K562 (cell line): ENCODE results near the gene SCN2B. TPM values are rescaled to one million over a fixed set of nuclear protein-coding genes. Genes with fewer than 3 reads are reported as not detected.

Experiments used
- ATAC-seq: fragments of 200-7000 bp; cut with Tn5 transposase; 3 replicates; pipeline ENCODE4 v1.9.1; 2020; ENCODE audit warnings: moderate library complexity
- BruUV-seq: library from RNA; stranded (reverse); fragments of 400-500 nt; replicated peaks from 2 replicates; lab custom pipeline; 2021; lab: Mats Ljungman, UMichigan
- CTCF ChIA-PET: fragments of 300-600 bp; formaldehyde crosslinking; extraction: SDS; loops from one replicate; lab custom pipeline; 2021; ENCODE audit warnings: low intra/inter-chr PET ratio; lab: Yijun Ruan, JAX
- POLR2A ChIA-PET: fragments of 300-600, 350-650 bp; sonication (Branson Sonifier 250); formaldehyde crosslinking; extraction: SDS; loops from one replicate; lab custom pipeline; 2021; ENCODE audit warnings: antibody characterized with exemption, inconsistent platforms; lab: Yijun Ruan, JAX
- DNase-seq, 4 experiments: peaks; one replicate each; pipeline versions ENCODE4 v3.0.0 to v3.0.0-alpha.2; 2011 to 2018; ENCODE audit warnings: low spot score in 3 of 4, mixed read lengths in 3 of 4; ENCODE audit errors: extremely low read depth in 1 of 4
- FAIRE-seq: peaks from 2 replicates; lab custom pipeline; 2011; peaks lifted over from hg19 to GRCh38; lab: Jason Lieb, UNC
- H2AFZ ChIP-seq: 2 replicates; pipeline ENCODE4 v1.6.0; 2011; ENCODE audit warnings: low read depth, low read length, control low read depth, inconsistent platforms
- H3K27ac ChIP-seq: fragments of 200-600 bp; 3 replicates; pipeline ENCODE4 v1.8.0; 2011; ENCODE audit warnings: low read depth, mild to moderate bottlenecking, control low read depth, inconsistent platforms, low read length, moderate library complexity, mixed read lengths; ENCODE audit errors: extremely low read depth
- H3K27me3 ChIP-seq, 2 experiments: fragments of 300-600 bp in 1 of 2; 2 replicates in 1 of 2; 3 replicates in 1 of 2; pipeline versions ENCODE4 v1.6.0 to v1.8.0; 2011; ENCODE audit warnings: inconsistent platforms in 2 of 2, low read length in 2 of 2, mild to moderate bottlenecking in 1 of 2, mixed read lengths in 1 of 2, moderate library complexity in 1 of 2; ENCODE audit not compliant: control insufficient read depth in 2 of 2, insufficient read depth in 2 of 2
- H3K36me3 ChIP-seq: fragments of 300-600 bp; 3 replicates; pipeline ENCODE4 v1.8.0; 2011; ENCODE audit warnings: mild to moderate bottlenecking, low read length, inconsistent platforms; ENCODE audit not compliant: control insufficient read depth, insufficient read depth
- H3K4me1 ChIP-seq, 2 experiments: fragments of 200-600 bp in 1 of 2; replicated peaks in 1 of 2; 2 replicates in 1 of 2; 3 replicates in 1 of 2; pipeline versions ENCODE4 v1.5.1 to v1.8.0; 2011; ENCODE audit warnings: inconsistent platforms in 2 of 2, low read length in 2 of 2, mild to moderate bottlenecking in 1 of 2, mixed read lengths in 1 of 2, moderate library complexity in 1 of 2; ENCODE audit not compliant: control insufficient read depth in 2 of 2, insufficient read depth in 2 of 2
- H3K4me2 ChIP-seq: 2 replicates; pipeline ENCODE4 v1.6.1; 2011; ENCODE audit warnings: low read length, control low read depth, inconsistent platforms, mixed read lengths; ENCODE audit not compliant: insufficient read depth
- H3K4me3 ChIP-seq: fragments of 200-600 bp; sonication (generic), shearing (Covaris generic); 2 replicates; pipeline ENCODE4 v1.5.1; 2016; ENCODE audit warnings: control low read depth, inconsistent platforms
- H3K79me2 ChIP-seq: fragments of 200-600 bp; 3 replicates; pipeline ENCODE4 v1.8.0; 2011; ENCODE audit warnings: low read length, inconsistent platforms; ENCODE audit not compliant: control insufficient read depth, insufficient read depth
- H3K9ac ChIP-seq, 2 experiments: 2 replicates each; pipeline versions ENCODE4 v1.6.0 to v1.6.1; 2011; ENCODE audit warnings: low read depth in 2 of 2, low read length in 2 of 2, control low read depth in 1 of 2, inconsistent platforms in 1 of 2, mild to moderate bottlenecking in 1 of 2, mixed read lengths in 1 of 2; ENCODE audit not compliant: insufficient read depth in 1 of 2
- H3K9me1 ChIP-seq: one replicate; pipeline ENCODE4 v1.6.0; 2011; ENCODE audit warnings: inconsistent platforms, mild to moderate bottlenecking, low read length, moderate library complexity; ENCODE audit not compliant: control insufficient read depth, insufficient read depth
- H3K9me3 ChIP-seq: replicated peaks from 2 replicates; pipeline ENCODE4 v1.5.1; 2011; ENCODE audit warnings: low read depth, low read length, inconsistent platforms; ENCODE audit not compliant: control insufficient read depth, insufficient read depth
- H4K20me1 ChIP-seq: replicated peaks from 2 replicates; pipeline ENCODE4 v1.6.1; 2011; ENCODE audit warnings: low read length, inconsistent platforms, mixed read lengths; ENCODE audit not compliant: control insufficient read depth, insufficient read depth
- CC2D1A ChIP-seq: fragments of 450-650 bp; IDR thresholded peaks from 2 replicates; pipeline ENCODE4 v1.6.1; 2017; ENCODE audit warnings: mild to moderate bottlenecking
- CEBPB ChIP-seq: fragments of 450-650 bp; IDR thresholded peaks from 2 replicates; pipeline ENCODE4 v1.6.1; 2016; ENCODE audit warnings: missing genetic modification characterization, missing compliant biosample characterization
- HIVEP1 ChIP-seq: fragments of 250-450 bp; sonication (Bioruptor Pico); IDR thresholded peaks from 2 replicates; pipeline ENCODE4 v1.4.0; 2020; ENCODE audit warnings: mild to moderate bottlenecking
- NFE2 ChIP-seq: IDR thresholded peaks from 2 replicates; pipeline ENCODE4 v1.6.1; 2014; ENCODE audit warnings: antibody characterized with exemption, low read depth
- NFIC ChIP-seq: fragments of 450-650 bp; IDR thresholded peaks from 2 replicates; pipeline ENCODE4 v1.6.1; 2017; ENCODE audit warnings: mild to moderate bottlenecking, inconsistent platforms
- RAD21 ChIP-seq, 2 experiments: fragments of 250-450 bp in 1 of 2; fragments of 450-650 bp in 1 of 2; sonication (Bioruptor Pico) in 1 of 2; formaldehyde crosslinking in 1 of 2; IDR thresholded peaks in 1 of 2; conservative IDR thresholded peaks in 1 of 2; 2 replicates each; pipeline versions ENCODE4 v1.4.0 to v1.8.0; 2020 to 2022; ENCODE audit warnings: mild to moderate bottlenecking in 2 of 2, moderate library complexity in 1 of 2
- VEZF1 ChIP-seq: fragments of 200-800 bp; sonication (Bioruptor generic); IDR thresholded peaks from 2 replicates; pipeline ENCODE4 v1.6.1; 2017; ENCODE audit warnings: missing genetic modification characterization, missing compliant biosample characterization
- ZBTB26 ChIP-seq: fragments of 450-650 bp; formaldehyde crosslinking; IDR thresholded peaks from 2 replicates; pipeline ENCODE4 v1.4.0; 2022; ENCODE audit warnings: missing genetic modification characterization
- WGBS: fragments of 100-300 bp; shearing (Covaris generic); methylation state at CpG from one replicate; pipeline ENCODE4 v1.1.6; 2016; ENCODE audit warnings: low coverage, mixed read lengths; ENCODE audit not compliant: insufficient coverage; ENCODE audit errors: missing lambda C conversion rate; 5-methylcytosine and 5-hydroxymethylcytosine counted together
- in situ Hi-C: fragments of 300-500 bp; cut with MboI; formaldehyde crosslinking; loops from 4 replicates; pipeline ENCODE4 v1.15.0; 2018; ENCODE audit warnings: inconsistent platforms, mixed read lengths
- intact Hi-C: fragments of 100-400 bp; cut with micrococcal nuclease; formaldehyde crosslinking; loops from 2 replicates; pipeline ENCODE4 v1.14.2; 2022
- polyA plus RNA-seq, 8 experiments: library from polyadenylated mRNA; depleted of rRNA in 4 of 8; stranded (reverse) in 5 of 8; unstranded in 3 of 8; fragments of >200 nt; fragmentation: Nextera tagmentation in 2 of 8; fragmentation: Illumina TruSeq in 1 of 8; extraction: Ambion mirVana in 2 of 8; extraction: Trizol in 1 of 8; gene quantifications; 2 replicates each; pipeline versions ENCODE4 v1.2.1 to v1.2.3, GENCODE V29; 2011 to 2014; ENCODE audit warnings: inconsistent platforms in 1 of 8, missing spikeins in 1 of 8
- total RNA-seq, 7 experiments: library from RNA; depleted of rRNA in 6 of 7; stranded (reverse); fragments of >200 nt in 6 of 7; fragmentation: Illumina TruSeq in 2 of 7; extraction: Trizol in 2 of 7; gene quantifications; 2 replicates each; pipeline versions ENCODE4 v1.2.1 to v1.2.3, GENCODE V29; 2011 to 2021; ENCODE audit warnings: low replicate concordance in 1 of 7
- TF ChIP-seq, protein P1 (sequence below): sonication (generic); formaldehyde crosslinking; IDR thresholded peaks from 2 replicates; pipeline ENCODE4 v1.8.1; 2022; ENCODE audit warnings: missing genetic modification reagents
- TF ChIP-seq, protein P2 (sequence below), 3 experiments: IDR thresholded peaks in 2 of 3; conservative IDR thresholded peaks in 1 of 3; 2 replicates each; pipeline ENCODE4 v1.5.1; 2011 to 2012; ENCODE audit warnings: low read length in 3 of 3, mild to moderate bottlenecking in 3 of 3, control low read depth in 2 of 3, improper control_type of control experiment in 1 of 3, inconsistent platforms in 1 of 3, low read depth in 1 of 3, mixed read lengths in 1 of 3, moderate library complexity in 1 of 3; ENCODE audit not compliant: insufficient read depth in 2 of 3
- TF ChIP-seq, protein P3 (sequence below): sonication (generic); formaldehyde crosslinking; IDR thresholded peaks from 2 replicates; pipeline ENCODE4 v1.8.0; 2023; ENCODE audit warnings: mild to moderate bottlenecking, missing genetic modification reagents

SCN2B gene
- total and polyA plus RNA-seq, 9 of the 15 experiments (the other 6 are each of a cell fraction or from before 2014, with no cell fraction given): not detected

DNA sequence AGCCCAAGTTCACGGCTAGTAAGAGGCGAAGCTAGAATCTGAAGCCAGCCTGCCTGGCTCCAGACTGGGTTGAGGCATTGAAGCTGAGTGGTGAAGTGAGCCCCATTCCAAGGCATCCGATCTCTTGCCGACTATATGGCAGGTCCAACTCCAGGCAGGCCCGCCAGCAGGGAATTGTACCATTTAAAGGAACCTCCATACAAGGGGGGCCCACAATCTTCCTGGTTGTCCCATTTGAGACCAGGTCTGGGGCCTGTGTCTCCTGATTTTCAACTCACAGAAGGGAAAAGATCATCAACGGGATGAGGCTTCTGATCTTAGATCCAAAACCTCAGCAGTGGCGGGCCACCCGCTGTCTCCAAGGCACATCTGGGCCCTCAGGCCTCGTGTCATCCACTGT, 4.1 kb downstream of the SCN2B start (continued):
- TF ChIP-seq, protein P1, sequence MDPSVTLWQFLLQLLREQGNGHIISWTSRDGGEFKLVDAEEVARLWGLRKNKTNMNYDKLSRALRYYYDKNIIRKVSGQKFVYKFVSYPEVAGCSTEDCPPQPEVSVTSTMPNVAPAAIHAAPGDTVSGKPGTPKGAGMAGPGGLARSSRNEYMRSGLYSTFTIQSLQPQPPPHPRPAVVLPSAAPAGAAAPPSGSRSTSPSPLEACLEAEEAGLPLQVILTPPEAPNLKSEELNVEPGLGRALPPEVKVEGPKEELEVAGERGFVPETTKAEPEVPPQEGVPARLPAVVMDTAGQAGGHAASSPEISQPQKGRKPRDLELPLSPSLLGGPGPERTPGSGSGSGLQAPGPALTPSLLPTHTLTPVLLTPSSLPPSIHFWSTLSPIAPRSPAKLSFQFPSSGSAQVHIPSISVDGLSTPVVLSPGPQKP (CRISPR knock-in tag): no peak
- no peak for TF ChIP-seq NFIC

GRCh38 chr11:118171269-118172062, 5.0 kb downstream of the SCN2B start:
- Histone ChIP-seq H2AFZ (0 out of 2 replicates have a peak overlapping the region, but pooled peaks have one; percentile 23), H3K27me3 (peaks cover 33 to 83% of the 10 kb centered on the region in 2 experiments), H3K9me3 (no peaks in the 10 kb centered on the region), H3K4me3 (no peak overlapping the region), H4K20me1 (peaks cover 22% of the 10 kb centered on the region), H3K79me2 (no peaks in the 10 kb centered on the region), H3K9me1 (no peaks in the 10 kb centered on the region), H3K27ac (no peak overlapping the region), H3K4me1 (peaks cover 0 to 8% of the 10 kb centered on the region in 2 experiments; a peak in 2 of 5 replicates), H3K9ac (no peak overlapping the region), H3K36me3 (no peaks in the 10 kb centered on the region), H3K4me2 (no peak overlapping the region)
- FAIRE-seq (peak; percentile 93), DNase-seq (peak; percentile 80 to 90 (median 87)), ATAC-seq (peak; percentile 94)
- 4% methylated on average over 27 of the region's 29 CpGs for WGBS
- intact Hi-C loops (loop anchor here (1.0 to 10.0 kb wide), 4 partner anchors 26 to 353 kb away; no protein-coding TSS in a partner anchor), in situ Hi-C loops (no loop called here)
- ChIA-PET CTCF (interaction anchor here (0.8 to 1.8 kb wide), 7 partner anchors 23 to 354 kb away, joined by 3 to 17 read pairs (median 3); no protein-coding TSS in a partner anchor), POLR2A (interaction anchor here (0.6 to 0.8 kb wide), 2 partner anchors 9 to 400 kb away, joined by 3 to 4 read pairs; no protein-coding TSS in a partner anchor)
- BruUV-seq: no TSS peak
- TF ChIP-seq VEZF1 (CRISPR knock-in tag): peak; percentile 71
- no peak for TF ChIP-seq CEBPB (tag)
- no peak for TF ChIP-seq ZBTB26 (CRISPR knock-in tag)
- TF ChIP-seq, protein P2, sequence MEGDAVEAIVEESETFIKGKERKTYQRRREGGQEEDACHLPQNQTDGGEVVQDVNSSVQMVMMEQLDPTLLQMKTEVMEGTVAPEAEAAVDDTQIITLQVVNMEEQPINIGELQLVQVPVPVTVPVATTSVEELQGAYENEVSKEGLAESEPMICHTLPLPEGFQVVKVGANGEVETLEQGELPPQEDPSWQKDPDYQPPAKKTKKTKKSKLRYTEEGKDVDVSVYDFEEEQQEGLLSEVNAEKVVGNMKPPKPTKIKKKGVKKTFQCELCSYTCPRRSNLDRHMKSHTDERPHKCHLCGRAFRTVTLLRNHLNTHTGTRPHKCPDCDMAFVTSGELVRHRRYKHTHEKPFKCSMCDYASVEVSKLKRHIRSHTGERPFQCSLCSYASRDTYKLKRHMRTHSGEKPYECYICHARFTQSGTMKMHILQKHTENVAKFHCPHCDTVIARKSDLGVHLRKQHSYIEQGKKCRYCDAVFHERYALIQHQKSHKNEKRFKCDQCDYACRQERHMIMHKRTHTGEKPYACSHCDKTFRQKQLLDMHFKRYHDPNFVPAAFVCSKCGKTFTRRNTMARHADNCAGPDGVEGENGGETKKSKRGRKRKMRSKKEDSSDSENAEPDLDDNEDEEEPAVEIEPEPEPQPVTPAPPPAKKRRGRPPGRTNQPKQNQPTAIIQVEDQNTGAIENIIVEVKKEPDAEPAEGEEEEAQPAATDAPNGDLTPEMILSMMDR (IDR thresholded peaks at IDR 0.05 in 2 of 3, conservative IDR thresholded peaks at IDR 0.05 in 1 of 3; ENCODE audit: insufficient read depth in 2 of 3, low read depth in 1 of 3, low read length in 3 of 3): peak; percentile 85 to 88 (median 87)
- 0 out of 2 replicates have a peak, but pooled peaks have one; percentile 39 for TF ChIP-seq CC2D1A
- peak; percentile 78 to 88 for TF ChIP-seq RAD21 (CRISPR knock-in tag; conservative IDR thresholded peaks at IDR 0.05 in 1 of 2, IDR thresholded peaks at IDR 0.05 in 1 of 2)
- no peak for TF ChIP-seq NFE2
- TF ChIP-seq, protein P3, sequence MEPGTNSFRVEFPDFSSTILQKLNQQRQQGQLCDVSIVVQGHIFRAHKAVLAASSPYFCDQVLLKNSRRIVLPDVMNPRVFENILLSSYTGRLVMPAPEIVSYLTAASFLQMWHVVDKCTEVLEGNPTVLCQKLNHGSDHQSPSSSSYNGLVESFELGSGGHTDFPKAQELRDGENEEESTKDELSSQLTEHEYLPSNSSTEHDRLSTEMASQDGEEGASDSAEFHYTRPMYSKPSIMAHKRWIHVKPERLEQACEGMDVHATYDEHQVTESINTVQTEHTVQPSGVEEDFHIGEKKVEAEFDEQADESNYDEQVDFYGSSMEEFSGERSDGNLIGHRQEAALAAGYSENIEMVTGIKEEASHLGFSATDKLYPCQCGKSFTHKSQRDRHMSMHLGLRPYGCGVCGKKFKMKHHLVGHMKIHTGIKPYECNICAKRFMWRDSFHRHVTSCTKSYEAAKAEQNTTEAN (CRISPR knock-in tag): no peak
- no peak for TF ChIP-seq HIVEP1
